GM12878 (cell line): Measurements from ENCODE around the gene LAYN. TPM values are rescaled to one million over a fixed set of nuclear protein-coding genes. Genes with fewer than 3 reads are reported as not detected.

Experiments
- ATAC-seq: fragments of 200-7000 bp; cut with Tn5 transposase; 3 replicates; pipeline ENCODE4 v1.9.1; 2020; ENCODE audit warnings: mild to moderate bottlenecking, moderate library complexity
- BruUV-seq: library from RNA; stranded (reverse); fragments of 400-500 nt; replicated peaks from 2 replicates; lab custom pipeline; 2021; lab: Mats Ljungman, UMichigan
- CTCF ChIA-PET: fragments of 300-600 bp; sonication (Branson Sonifier 250); formaldehyde crosslinking; extraction: SDS; loops from one replicate; lab custom pipeline; 2021; ENCODE audit warnings: inconsistent platforms; lab: Yijun Ruan, JAX
- POLR2A ChIA-PET: fragments of 350-600 bp; formaldehyde crosslinking; extraction: SDS; loops from one replicate; lab custom pipeline; 2021; ENCODE audit warnings: inconsistent platforms; lab: Charles Lee
- RAD21 ChIA-PET: fragments of 300-600 bp; sonication (Branson Sonifier 250); formaldehyde crosslinking; loops from one replicate; lab custom pipeline; 2023; ENCODE audit warnings: antibody characterized with exemption; ENCODE audit not compliant: unreplicated experiment; lab: Charles Lee
- SMC1A ChIA-PET: fragments of 300-600 bp; sonication (Branson Sonifier 250); formaldehyde crosslinking; loops from one replicate; lab custom pipeline; 2023; ENCODE audit not compliant: unreplicated experiment, uncharacterized antibody; lab: Charles Lee
- DNase-seq: peaks from one replicate; pipeline ENCODE4 v3.0.0-alpha.2; 2011; ENCODE audit warnings: low read depth, low spot score
- FAIRE-seq: peaks from 3 replicates; lab custom pipeline; 2011; peaks lifted over from hg19 to GRCh38; lab: Jason Lieb, UNC
- H2AFZ ChIP-seq: 2 replicates; pipeline ENCODE4 v1.6.0; 2011; ENCODE audit warnings: low read depth, low read length, control low read depth; ENCODE audit not compliant: control insufficient read depth
- H3K27ac ChIP-seq: 2 replicates; pipeline ENCODE4 v1.5.1; 2011; ENCODE audit warnings: control low read depth; ENCODE audit not compliant: control insufficient read depth, insufficient read depth
- H3K27me3 ChIP-seq, 2 experiments: replicated peaks in 1 of 2; 2 replicates each; pipeline versions ENCODE4 v1.6.0 to v1.6.1; 2011; ENCODE audit warnings: low read length in 1 of 2; ENCODE audit not compliant: control insufficient read depth in 2 of 2, insufficient read depth in 2 of 2
- H3K36me3 ChIP-seq, 2 experiments: 2 replicates each; pipeline ENCODE4 v1.5.1; 2011; ENCODE audit warnings: low read length in 1 of 2; ENCODE audit not compliant: control insufficient read depth in 2 of 2, insufficient read depth in 2 of 2
- H3K4me1 ChIP-seq: 2 replicates; pipeline ENCODE4 v1.6.1; 2011; ENCODE audit warnings: mild to moderate bottlenecking, low read length, moderate library complexity, mixed read lengths; ENCODE audit not compliant: control insufficient read depth, insufficient read depth
- H3K4me2 ChIP-seq: 2 replicates; pipeline ENCODE4 v1.6.0; 2011; ENCODE audit warnings: control low read depth; ENCODE audit not compliant: control insufficient read depth, insufficient read depth
- H3K4me3 ChIP-seq: fragments of 200-600 bp; sonication (generic); 2 replicates; pipeline ENCODE4 v1.5.1; 2016
- H3K79me2 ChIP-seq: 2 replicates; pipeline ENCODE4 v1.6.0; 2011; ENCODE audit warnings: low read length; ENCODE audit not compliant: control insufficient read depth, insufficient read depth
- H3K9ac ChIP-seq: 2 replicates; pipeline ENCODE4 v1.8.0; 2011; ENCODE audit warnings: low read length, control low read depth, mixed read lengths; ENCODE audit not compliant: control insufficient read depth, insufficient read depth
- H3K9me3 ChIP-seq: replicated peaks from 3 replicates; pipeline ENCODE4 v1.5.1; 2011; ENCODE audit warnings: mild to moderate bottlenecking, low read length; ENCODE audit not compliant: control insufficient read depth, insufficient read depth
- H4K20me1 ChIP-seq: 2 replicates; pipeline ENCODE4 v1.6.0; 2011; ENCODE audit not compliant: control insufficient read depth, insufficient read depth
- CEBPB ChIP-seq, 2 experiments: fragments of 150-350 bp in 1 of 2; IDR thresholded peaks; 2 replicates each; pipeline ENCODE4 v1.6.1; 2012 to 2014; ENCODE audit warnings: low read depth in 2 of 2, low read length in 2 of 2, borderline replicate concordance in 1 of 2, inconsistent platforms in 1 of 2
- HDGF ChIP-seq: fragments of 450-650 bp; IDR thresholded peaks from 2 replicates; pipeline ENCODE4 v1.6.1; 2016; ENCODE audit warnings: antibody characterized with exemption
- NR2F1 ChIP-seq: fragments of 450-650 bp; conservative IDR thresholded peaks from 2 replicates; pipeline ENCODE4 v1.6.1; 2017; ENCODE audit warnings: mild to moderate bottlenecking
- SRF ChIP-seq, 2 experiments: IDR thresholded peaks; 2 replicates each; pipeline ENCODE4 v1.6.1; 2011; ENCODE audit warnings: low read depth in 2 of 2, low read length in 2 of 2, mild to moderate bottlenecking in 1 of 2, moderate library complexity in 1 of 2
- STAT1 ChIP-seq: fragments of 450-650 bp; conservative IDR thresholded peaks from 2 replicates; pipeline ENCODE4 v1.6.1; 2014; ENCODE audit warnings: antibody characterized with exemption, mild to moderate bottlenecking
- WRNIP1 ChIP-seq: IDR thresholded peaks from 2 replicates; pipeline ENCODE4 v1.6.1; 2011; ENCODE audit warnings: low read depth, low read length, improper control_type of control experiment, borderline replicate concordance
- ZNF217 ChIP-seq: fragments of 450-650 bp; IDR thresholded peaks from 2 replicates; pipeline ENCODE4 v1.6.1; 2017; ENCODE audit warnings: antibody characterized with exemption, mild to moderate bottlenecking
- ZSCAN29 ChIP-seq: fragments of 450-650 bp; IDR thresholded peaks from 2 replicates; pipeline ENCODE4 v1.6.1; 2017; ENCODE audit warnings: mild to moderate bottlenecking, moderate library complexity
- WGBS: methylation state at CpG from one replicate; pipeline ENCODE4 v1.1.6; 2016; ENCODE audit warnings: low lambda C conversion rate; ENCODE audit not compliant: insufficient replicate concordance, insufficient coverage; ENCODE audit errors: missing lambda C conversion rate; 5-methylcytosine and 5-hydroxymethylcytosine counted together
- in situ Hi-C: fragments of 300-500 bp; cut with MboI; formaldehyde crosslinking; loops from 9 replicates; pipeline ENCODE4 v1.14.3; 2018; ENCODE audit warnings: mixed read lengths
- intact Hi-C: fragments of 100-400 bp; cut with micrococcal nuclease; formaldehyde crosslinking; loops from one replicate; pipeline ENCODE4 v1.14.2; 2022; ENCODE audit not compliant: unreplicated experiment
- polyA plus RNA-seq, 11 experiments: library from polyadenylated mRNA; depleted of rRNA in 4 of 11; unstranded in 6 of 11; stranded (reverse) in 5 of 11; fragments of >200 nt; fragmentation: Nextera tagmentation in 4 of 11; fragmentation: Illumina TruSeq in 1 of 11; extraction: Ambion mirVana in 4 of 11; extraction: Trizol in 1 of 11; gene quantifications; 1 replicate in 1 of 11; 2 replicates in 10 of 11; pipeline versions ENCODE4 v1.2.1 to v1.2.3, GENCODE V29; 2011 to 2016; ENCODE audit warnings: inconsistent platforms in 2 of 11, missing spikeins in 2 of 11, low read depth in 1 of 11
- total RNA-seq, 4 experiments: library from RNA; depleted of rRNA in 3 of 4; stranded (reverse); fragments of >200 nt in 3 of 4; fragmentation: Illumina TruSeq in 1 of 4; extraction: Trizol in 1 of 4; gene quantifications; 2 replicates each; pipeline versions ENCODE4 v1.2.1 to v1.2.3, GENCODE V29; 2013 to 2021
- TF ChIP-seq, protein P1 (sequence below): IDR thresholded peaks from 2 replicates; pipeline ENCODE4 v1.6.1; 2011; ENCODE audit warnings: low read depth, mild to moderate bottlenecking, low read length, moderate library complexity, borderline replicate concordance; ENCODE audit errors: extremely low read depth
- TF ChIP-seq, protein P2 (sequence below): fragments of 150-350 bp; IDR thresholded peaks from 2 replicates; pipeline ENCODE4 v1.6.1; 2014; ENCODE audit warnings: mild to moderate bottlenecking, low read depth, low read length

LAYN gene
- total and polyA plus RNA-seq, 10 of the 15 experiments (the other 5 are each of a cell fraction or from before 2014, with no cell fraction given), result 0.06 to 0.14 (median 0.10) TPM; not detected in 7

DNA sequence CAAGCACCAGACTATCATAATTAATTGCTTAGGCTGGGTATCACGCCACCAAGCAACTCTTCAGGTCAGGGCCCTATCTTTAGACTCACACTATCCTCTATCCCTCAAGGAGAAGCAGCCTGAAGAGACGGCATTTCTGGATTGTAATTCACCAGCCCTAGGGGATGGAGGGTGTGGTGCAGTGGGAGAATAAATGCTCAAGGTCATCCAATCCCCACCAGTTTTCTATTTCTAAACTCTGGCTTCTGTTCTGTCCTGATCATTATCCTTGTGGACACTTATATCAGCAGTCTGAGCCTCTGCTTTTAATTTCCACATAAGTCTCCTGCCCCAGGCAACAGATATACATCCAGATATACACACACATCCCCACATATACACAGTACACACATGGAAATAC lies 48.6 kb downstream of the LAYN start:
- Histone ChIP-seq H3K79me2 (no peaks in the 10 kb centered on the region), H4K20me1 (no peaks in the 10 kb centered on the region), H3K27me3 (no peaks in the 10 kb centered on the region; a peak in 2 of 4 replicates), H2AFZ (no peak overlapping the region), H3K4me1 (no peaks in the 10 kb centered on the region; the same call in 1 of the 2 replicates), H3K9ac (no peak overlapping the region), H3K36me3 (no peaks in the 10 kb centered on the region), H3K4me3 (no peak overlapping the region), H3K27ac (no peak overlapping the region), H3K9me3 (no peaks in the 10 kb centered on the region), H3K4me2 (no peak overlapping the region)
- FAIRE-seq, result no peak
- ChIA-PET CTCF (interaction anchor here (1.1 to 6.3 kb wide), 5 partner anchors 187 to 691 kb away, joined by 3 to 94 read pairs (median 6); no protein-coding TSS in a partner anchor), RAD21 (interaction anchor here (0.7 to 7.3 kb wide), 2 partner anchors 189 to 267 kb away, joined by 6 to 65 read pairs; no protein-coding TSS in a partner anchor), POLR2A (no interaction called here), SMC1A (interaction anchor here (0.9 to 2.4 kb wide), 5 partner anchors 9 to 192 kb away, joined by 3 to 11 read pairs (median 4); no protein-coding TSS in a partner anchor)
- WGBS, result 85% methylated on average over 2 of the region's 2 CpGs
- intact Hi-C loops (no loop called here), in situ Hi-C loops (no loop called here)
- ATAC-seq, result no peak
- BruUV-seq, result no TSS peak
- TF ChIP-seq STAT1 (no peak), SRF (IDR thresholded peaks at IDR 0.05; ENCODE audit: low read depth in 2 of 2, low read length in 2 of 2) (no peak), WRNIP1 (no peak), ZSCAN29 (no peak), NR2F1 (no peak), CEBPB (IDR thresholded peaks at IDR 0.05; ENCODE audit: borderline replicate concordance in 1 of 2, low read depth in 2 of 2, low read length in 2 of 2) (no peak), ZNF217 (no peak), HDGF (no peak)
- TF ChIP-seq, protein P1, sequence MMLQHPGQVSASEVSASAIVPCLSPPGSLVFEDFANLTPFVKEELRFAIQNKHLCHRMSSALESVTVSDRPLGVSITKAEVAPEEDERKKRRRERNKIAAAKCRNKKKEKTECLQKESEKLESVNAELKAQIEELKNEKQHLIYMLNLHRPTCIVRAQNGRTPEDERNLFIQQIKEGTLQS, result no peak
- TF ChIP-seq, protein P2, sequence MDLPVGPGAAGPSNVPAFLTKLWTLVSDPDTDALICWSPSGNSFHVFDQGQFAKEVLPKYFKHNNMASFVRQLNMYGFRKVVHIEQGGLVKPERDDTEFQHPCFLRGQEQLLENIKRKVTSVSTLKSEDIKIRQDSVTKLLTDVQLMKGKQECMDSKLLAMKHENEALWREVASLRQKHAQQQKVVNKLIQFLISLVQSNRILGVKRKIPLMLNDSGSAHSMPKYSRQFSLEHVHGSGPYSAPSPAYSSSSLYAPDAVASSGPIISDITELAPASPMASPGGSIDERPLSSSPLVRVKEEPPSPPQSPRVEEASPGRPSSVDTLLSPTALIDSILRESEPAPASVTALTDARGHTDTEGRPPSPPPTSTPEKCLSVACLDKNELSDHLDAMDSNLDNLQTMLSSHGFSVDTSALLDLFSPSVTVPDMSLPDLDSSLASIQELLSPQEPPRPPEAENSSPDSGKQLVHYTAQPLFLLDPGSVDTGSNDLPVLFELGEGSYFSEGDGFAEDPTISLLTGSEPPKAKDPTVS, result no peak
- DNase-seq, result no peak
